ENCODE measurements around the gene LY6G6D.
"Not testable (repeated sequence)": the region's sequence is repeated elsewhere in the genome, so short reads cannot be mapped to it uniquely, and the experiment has no call there.

LY6G6D gene

DNA sequence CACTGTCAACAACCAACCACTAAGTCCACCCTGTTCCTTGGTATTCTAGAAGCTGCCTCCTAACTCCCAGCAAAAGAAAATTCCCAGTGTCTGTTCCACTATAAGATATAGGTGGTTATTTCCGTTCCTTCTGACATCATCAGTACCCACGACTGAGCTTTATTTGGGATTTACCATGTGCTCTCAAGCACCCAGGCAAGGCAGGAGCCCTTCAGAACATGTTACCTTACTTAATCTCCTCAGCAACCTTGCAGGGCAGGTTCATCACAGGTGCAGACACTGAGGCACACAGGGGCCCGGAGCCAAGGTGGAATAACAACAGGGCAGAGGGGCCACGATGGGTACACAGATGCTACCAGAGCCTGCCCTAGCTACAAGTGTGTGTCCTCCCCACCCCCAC is 22.8 kb upstream of the LY6G6D start:
- no peak for DNase-seq

DNA sequence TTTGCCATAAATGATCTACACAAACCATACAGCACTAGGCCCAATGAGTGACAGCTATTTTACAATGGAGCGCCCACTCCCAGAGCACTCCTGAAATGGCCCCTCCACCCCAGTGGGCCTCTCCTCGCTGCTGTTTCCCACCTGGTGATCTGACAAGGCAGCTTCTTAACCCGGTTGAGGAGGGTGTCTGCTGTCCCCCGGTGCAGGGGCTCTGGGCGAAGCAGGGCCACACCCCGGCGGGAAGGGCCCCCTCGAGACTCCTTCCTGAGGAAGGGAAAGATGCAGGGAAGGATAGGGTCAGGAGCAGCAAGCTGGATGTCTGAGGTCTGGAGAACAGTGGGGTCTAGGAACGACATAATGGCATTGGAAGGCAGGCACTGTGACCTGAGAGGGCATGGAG is 22.3 kb upstream of the LY6G6D start:
- no peak for DNase-seq

DNA sequence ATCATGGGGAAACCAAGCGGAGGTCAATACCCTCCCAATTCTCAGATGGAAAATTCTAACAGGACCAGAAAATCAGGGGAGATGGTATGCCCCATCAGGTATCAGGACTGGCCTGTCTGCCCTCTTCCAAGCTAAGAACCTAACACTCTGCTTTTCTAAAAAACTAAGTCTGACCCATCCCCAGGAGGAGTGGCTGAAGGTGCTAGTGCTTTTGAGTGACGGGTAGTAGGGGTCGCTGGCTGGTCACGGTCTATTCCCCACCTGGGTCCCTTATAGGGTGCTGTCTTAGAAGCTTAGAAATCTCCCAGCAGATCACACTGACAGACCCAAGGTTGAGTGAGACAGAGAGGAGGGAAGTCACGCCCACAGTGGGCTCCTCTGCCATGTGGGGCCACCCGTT is 21.6 kb upstream of the LY6G6D start:
- no peak for DNase-seq

DNA sequence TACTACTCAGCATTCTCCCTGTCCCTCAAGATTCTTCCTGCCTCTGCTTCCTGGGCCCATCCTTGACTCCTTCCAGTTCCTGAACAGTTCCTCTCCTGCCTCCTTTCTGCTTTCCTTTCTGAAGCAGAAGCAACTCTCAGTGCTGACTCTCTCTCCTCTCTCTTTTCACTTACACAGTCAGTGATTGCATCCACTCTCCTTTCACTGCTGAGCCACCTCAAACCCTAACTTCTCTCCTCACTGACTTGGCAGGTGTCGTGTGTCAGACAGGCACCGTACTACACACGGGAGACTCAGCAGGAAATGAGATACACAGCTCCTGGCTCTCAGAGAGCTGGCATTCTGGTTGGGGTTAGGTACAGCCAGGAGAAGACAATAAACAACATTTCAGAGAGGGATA is 17.6 kb upstream of the LY6G6D start:
- no peak for DNase-seq

DNA sequence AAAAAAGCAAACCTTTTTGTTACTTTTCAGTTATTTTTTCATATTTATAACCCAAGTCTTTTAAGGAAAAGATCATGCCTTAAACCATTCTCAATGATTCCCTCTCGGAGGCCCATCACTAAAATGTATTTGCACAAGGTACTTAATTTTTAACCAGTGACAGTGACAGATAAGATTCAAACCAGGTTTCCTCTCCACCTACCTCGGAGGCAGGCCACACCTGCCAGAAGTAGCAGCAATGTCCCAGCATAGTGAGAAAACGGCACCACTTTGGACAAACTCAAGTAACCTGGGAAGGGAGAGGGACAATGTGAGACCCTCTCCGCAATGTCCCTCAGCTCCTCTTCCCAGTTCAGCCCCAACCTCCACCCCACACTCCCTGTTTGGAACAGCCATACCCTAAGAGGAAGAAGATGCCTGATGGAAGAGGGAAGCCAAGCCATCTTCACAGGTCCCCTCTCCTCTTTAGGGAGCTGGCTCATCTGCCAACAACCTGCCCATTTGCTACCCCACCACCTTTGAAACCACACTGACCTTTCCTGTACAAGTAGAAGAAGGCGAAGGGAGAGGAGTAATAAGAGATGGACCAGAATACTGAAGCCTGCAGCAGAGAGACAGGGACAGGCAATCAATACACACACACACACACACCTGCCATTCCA is 14.3 kb upstream of the LY6G6D start:
- DNase-seq = no peak

DNA sequence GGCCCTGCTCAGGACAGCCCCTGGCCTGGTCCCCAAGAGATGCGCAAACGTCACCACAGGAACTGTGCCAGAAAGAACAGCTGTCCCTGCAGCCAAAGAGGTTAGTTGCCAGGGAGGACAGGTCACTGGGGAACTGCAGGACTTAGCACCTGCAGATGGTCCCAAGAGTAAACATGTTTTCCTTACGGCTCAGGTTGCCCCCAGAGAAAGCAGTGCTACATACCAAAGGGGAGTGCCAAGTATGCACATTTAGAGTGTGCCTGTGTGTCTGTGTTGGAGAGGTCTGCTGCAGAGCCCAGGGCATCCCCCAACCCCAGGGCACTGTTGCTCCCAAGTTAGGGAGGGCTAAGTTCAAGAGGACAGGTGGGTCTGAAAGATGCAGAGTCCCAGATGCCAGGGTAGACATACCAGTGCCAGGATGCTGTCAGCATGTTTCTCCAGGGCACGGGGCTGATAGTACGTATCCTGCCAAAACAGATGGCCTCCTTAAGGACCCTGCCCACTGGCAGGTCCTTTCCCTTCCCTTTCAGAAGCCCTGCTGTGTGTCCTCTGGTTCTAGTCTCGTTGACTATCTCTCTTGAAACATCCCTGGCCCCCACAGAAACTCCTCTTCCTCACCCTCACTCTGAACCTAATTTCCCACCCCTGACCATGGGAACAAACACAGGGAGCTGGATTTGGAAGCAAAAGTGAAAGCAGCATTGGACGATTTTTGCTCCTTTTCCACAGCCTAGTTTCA is 13.3 kb upstream of the LY6G6D start:
- peak; percentile 40 for DNase-seq

DNA sequence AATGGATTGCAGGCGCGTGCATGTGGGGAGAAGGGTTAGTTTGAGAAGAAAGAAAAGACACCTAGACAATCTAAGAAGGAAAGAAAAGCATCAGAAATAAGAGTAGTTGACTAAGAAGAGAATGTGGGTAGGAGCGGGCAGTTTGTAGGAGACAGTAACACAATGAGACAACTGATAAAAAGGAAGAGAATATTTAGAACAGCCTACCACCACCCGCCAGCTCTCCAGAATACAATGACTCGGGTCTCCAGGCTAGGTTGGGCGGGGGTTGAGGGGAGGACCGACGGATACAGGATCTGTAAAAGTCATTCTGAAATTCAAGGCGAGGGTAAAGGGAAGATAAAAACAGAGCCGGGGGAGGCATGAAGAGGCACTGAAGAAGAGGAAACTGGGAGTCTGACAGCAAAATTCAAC is 12.7 kb upstream of the LY6G6D start:
- DNase-seq = no peak

DNA sequence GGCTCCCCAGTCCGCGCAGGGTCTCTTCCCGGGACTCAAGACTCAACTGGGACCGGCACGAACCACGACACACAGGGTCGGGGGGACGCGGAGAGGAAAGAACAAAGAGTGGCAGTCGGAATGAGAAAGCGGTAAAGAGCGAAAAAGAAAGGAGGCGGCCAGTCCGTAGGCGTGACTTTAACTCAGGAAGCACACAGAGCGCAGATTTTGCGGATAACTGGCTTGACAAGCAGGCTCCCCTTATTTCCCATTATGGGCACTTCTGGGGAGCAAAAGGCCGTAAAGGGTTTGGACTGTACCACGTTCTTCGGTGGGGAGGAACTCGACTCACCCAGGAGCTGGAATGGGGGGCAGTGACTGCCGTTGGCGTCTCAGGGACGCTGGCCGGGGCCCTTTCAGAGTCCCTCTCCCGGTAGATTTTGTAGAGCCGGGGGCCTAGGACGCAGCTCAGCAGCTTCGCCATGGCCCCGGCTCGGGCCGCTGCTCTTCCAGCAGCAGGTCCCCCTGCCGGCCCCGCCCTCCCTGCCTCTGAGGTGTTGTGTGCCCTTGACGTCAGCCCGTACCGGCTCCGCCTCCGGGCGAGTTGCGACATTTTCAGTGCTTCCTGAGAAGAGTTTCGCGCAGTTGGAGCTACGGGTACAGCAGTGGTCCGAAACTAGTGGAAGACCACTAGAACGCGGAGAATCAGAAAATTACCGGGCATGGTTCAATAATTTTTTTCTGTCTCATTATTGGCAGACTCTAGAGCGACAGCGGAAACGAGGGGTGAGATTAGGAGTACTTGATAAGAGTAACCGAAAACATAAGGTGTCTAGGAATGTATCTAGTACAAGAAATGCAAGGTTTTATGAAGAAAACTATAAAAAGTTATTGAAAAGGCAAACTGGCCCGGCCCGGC is 12.1 kb upstream of the LY6G6D start, which contains the start of gene ABHD16A:
Gene ABHD16A (minus strand): TSS at position 506 of the 898 bp plus-strand sequence. CDS start 43 bp downstream, at position 463.
- DNase-seq = peak; percentile 94

DNA sequence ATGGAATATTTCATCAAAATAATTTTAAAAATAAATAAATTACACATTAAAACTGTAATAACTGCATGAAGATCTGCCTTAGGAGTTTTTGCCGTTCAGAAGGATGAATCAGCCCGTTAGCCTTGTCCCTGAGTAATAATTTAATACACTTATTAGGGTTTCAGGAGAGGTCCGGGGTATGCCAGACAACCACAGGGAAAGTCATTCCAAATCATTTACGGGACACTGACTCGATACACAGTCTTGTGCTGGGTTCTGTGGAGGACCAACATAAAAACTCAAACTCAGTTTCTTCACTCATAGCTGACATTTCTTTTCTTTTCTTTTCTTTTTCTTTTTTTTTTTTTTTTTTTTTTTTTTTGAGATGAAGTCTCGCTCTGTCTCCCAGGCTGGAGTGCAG is 9.2 kb upstream of the LY6G6D start:
- no peak for DNase-seq

DNA sequence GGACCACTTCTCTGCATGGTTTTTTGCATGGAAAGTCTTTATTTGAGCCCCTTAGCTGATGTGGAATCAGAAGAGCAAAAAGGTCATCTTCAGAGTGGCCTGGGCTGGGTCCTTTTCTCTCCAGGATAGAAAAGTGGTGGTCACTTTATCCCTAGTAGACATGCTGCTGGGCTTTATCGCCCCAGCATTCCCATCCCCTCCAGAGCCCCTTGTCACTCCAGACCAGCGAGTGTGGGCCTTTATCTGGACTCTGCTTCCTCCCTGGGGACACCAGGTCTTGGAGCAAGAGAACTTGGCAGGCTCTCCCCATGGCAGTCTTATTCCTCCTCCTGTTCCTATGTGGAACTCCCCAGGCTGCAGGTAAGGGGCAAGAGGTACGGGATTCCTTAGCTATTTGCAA is 8.5 kb upstream of the LY6G6D start, which contains the start of gene LY6G6F:
Gene LY6G6F (plus strand): TSS at position 268 of the 400 bp plus-strand sequence. CDS start 41 bp downstream, at position 309.
- DNase-seq = no peak

DNA sequence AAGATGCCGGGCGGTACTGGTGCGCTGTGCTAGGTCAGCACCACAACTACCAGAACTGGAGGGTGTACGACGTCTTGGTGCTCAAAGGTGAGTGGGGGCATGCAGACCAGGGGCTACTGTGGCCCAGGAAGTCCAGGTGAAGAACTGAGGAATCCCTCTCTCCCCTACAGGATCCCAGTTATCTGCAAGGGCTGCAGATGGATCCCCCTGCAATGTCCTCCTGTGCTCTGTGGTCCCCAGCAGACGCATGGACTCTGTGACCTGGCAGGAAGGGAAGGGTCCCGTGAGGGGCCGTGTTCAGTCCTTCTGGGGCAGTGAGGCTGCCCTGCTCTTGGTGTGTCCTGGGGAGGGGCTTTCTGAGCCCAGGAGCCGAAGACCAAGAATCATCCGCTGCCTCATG is 7.4 kb upstream of the LY6G6D start:
- DNase-seq = no peak

DNA sequence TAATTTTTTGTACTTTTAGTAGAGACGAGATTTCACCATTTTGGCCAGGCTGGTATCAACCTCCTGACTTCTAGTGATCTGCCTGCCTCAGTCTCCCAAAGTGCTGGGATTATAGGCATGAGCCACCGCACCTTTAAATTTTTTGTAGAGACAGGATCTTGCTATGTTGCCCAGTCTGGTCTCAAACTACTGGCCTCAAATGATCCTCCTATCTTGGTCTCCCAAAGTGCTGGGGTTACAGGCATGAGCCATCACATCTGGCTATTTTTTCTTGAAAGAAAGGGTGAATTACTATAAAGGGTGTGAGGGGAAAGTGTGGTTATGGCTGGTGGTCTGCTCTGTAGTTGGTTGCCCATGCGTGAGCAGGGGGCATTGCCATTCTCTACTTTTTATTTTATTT is 6.9 kb upstream of the LY6G6D start:
- no peak for DNase-seq

DNA sequence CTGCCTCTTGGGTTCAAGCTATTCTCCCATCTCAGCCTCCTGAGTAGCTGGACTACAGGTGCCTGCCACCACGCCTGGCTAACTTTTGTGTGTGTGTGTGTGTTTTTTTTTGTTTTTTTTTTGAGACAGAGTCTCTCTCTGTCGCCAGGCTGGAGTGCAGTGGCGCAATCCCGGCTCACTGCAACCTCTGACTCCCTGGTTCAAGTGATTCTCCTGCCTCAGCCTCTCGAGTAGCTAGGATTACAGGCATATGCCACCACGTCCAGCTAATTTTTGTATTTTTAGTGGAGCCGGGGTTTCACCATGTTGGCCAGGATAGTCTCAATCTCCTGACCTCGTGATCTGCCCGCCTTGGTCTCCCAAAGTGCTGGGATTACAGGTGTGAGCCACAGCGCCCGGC is 6.0 kb upstream of the LY6G6D start:
- not testable (repeated sequence) for DNase-seq

DNA sequence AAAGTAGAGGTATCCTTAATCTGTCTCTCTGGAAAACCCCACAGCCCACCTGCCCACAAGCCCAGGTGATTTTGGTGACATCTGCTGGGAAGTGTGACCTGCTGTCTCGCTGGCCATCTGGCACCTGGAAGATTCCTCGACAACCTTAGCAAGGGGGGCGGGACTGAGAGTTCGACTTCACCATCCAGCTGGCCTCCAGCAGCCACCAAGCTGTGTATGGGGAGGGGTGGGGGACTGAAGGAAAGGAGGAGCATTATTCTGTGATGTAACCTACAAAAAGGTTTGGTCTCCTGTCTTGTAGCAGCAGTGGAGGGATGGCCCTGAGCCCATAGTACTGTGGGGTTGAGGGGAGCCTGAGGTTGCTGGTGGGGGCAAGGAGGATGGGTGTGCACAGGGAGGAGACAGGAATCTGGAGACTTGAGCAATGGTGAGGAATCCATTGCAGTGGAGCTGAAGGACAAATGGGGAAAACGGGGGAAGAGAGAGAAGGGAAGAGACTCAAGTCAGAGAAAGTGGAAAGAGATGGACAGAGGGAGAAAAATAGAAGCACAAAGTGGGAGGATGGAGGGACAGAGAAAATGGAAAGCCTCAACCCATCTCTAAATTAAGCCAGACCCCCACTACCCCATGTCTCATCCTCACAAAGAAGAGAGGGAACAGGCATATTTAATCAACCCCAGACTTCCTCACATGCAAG is 4.5 kb upstream of the LY6G6D start:
- DNase-seq = no peak

DNA sequence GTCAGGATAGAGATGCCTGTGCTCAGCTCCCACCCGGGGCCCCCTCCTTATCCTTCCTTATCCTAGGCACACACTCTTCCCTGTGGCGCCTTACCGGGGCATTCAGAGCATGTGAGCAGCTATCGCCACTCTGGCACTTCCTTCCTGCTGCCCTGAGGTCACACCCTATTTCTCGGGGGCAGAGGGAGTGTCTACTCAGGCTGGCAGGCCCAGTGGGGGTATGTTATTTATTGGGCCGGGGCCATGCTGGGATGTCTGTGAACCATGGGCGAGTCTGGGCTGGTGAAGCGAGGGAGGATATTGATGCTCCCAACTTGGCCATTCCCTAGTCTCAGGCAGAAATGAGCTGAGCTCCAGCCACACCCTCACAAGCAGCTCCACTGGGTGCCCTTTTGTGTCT is 3.9 kb upstream of the LY6G6D start:
- no peak for DNase-seq

DNA sequence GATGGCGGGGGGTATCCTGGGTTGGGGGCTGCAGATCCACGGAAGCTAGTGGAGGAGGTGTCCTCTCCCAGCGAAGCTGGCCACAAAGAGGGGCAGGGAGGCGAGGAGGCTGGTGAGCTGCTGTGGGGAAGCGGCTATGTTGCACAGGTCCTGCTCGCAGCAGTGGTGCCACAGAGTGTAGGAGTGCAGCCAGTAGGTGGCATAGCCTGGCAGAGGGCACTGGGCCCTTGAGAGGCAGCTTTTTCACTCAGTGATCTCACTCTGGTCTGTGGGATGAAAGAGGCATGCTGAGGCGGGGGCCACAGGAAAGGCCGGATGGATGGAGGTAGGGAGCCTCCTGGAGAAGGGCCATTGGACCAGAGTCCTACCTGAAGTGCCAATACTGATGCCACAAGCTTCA is 2.9 kb upstream of the LY6G6D start:
- DNase-seq = no peak

DNA sequence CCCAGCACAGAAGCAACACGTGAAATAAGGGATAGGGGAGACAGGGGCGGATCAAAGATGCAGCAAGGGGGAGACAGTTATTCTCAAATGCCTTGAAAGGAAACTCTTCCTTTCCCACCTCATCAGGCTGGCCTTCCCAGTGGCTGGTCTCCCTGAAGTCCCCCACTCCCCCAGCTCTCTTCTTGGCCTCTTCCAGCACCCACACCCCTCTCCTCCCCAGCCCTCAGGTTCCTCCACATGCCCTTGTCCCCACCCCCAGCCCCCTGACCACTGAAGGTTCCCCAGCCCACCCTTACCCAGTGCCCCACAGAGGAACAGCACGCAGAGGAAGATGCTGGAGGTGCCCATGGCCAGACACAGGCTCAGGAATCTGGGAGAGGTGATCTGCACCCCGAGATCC is 1.7 kb upstream of the LY6G6D start:
- DNase-seq = no peak

DNA sequence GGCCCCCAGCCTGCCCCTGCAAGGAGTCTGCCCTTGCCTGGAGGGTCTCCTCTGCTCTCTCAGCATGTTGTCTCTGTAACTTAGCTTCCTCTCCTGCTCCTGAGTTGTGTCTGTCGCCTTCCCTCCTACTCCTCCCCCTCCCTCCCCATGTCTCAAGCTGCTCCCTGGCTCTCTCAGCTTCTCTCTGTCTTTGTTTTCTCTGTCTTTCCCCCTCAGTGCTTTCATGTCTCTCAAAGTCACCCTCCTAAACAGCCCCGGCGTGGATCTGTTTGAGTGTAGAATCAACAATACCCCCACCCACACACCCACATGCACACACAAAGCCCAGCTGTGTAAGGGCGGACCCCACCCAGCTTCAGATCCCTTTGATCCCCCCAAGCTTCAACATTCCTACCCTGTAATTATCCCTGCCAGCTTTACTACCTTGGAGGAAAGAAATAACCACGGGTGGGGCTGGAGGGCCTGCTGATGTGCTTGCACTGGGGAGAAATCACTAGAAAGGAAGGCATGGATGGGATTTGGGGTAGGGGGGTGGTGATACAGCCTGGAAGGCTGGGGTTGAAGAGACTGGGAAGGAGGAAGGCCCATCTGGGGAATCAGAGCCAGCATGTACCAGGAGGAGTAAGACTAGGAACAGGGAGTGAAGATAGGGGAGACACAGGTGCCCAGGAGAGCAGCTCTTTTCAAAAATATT is 1.0 kb upstream of the LY6G6D start:
- DNase-seq = no peak

DNA sequence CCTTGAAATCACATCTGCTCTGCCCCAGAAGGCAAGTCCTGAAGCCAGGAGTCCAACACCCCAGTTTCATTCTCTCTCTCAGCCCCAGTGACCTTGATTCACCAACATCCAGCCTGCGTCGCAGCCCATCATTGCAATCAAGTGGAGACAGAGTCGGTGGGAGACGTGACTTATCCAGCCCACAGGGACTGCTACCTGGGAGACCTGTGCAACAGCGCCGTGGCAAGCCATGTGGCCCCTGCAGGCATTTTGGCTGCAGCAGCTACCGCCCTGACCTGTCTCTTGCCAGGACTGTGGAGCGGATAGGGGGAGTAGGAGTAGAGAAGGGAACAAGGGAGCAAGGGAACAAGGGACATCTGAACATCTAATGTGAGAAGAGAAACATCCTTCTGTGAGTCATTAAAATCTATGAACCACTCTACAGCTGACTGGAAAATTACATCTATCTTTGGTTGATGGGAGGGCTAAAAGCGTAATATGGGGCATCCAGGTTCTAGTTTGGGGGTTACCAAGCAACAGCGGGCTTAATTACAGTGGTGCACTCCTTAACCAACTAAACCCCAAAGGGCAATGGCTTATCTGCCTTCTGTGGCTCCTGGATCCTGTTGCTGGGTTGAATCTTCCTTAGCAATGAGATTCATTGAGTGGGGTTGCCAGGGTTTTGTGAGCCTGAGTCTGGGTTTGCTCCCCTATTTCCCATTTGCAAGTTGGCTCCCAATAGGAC is 2.5 kb downstream of the LY6G6D start:
- no peak for DNase-seq

DNA sequence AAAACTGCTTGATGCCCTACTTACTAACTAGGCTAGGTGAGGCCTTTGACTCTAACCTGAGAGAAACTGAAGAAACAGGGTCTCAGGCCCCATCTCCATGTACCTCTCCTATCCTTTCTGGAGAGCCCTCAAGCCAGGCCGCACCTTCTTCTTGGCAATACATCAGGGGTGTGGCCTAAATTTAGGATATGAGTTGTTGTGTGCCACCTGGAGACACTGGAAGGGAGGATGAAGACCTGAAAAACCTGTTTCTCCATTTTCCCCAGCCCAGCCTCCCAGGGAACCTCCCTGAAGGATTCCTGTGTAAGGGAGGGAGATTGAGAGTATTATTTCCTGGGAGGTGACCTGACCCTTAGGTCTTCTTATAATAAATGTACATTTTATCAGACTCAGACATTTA is 3.1 kb downstream of the LY6G6D start:
- DNase-seq = no peak

DNA sequence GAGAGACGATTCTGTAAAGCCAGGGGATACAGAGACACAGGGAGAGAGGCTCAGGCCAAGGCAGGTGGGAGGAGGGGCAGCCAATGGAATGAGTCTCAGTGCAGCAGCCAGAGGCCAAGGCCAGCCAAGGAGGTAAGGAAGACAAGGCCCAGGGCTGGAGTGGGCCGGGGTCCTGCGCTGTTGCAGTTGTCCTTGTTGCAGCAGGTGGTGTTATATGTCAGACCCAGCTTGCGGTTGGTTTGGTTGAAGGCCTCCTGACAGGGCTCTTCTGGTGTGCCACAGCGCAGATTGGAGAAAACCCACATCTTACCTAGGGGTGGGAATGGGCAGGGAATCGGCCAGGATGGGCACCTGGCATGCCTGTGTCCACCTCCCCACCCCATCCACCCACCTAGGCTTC is 3.9 kb downstream of the LY6G6D start:
- DNase-seq = no peak

Measured in DMS 273 treated with DMSO at 0.1 percent for 48 hours (cell line).